CD4-positive, alpha-beta T cell treated with Interleukin-4 for 1 hour (primary cell): ENCODE measurements around the gene SLC50A1.

ENCODE experiments used
- DNase-seq, 2 donors: peaks; one replicate each; pipeline ENCODE4 v3.0.0-alpha.2; 2020 to 2022

SLC50A1 gene

GRCh38 chr1:155185783-155186066, 50.1 kb downstream of the SLC50A1 start:
- no peak for DNase-seq

GRCh38 chr1:155186067-155186793, 50.6 kb downstream of the SLC50A1 start:
- DNase-seq: no peak

- no peak for DNase-seq
Measured at GRCh38 chr1:155186794-155187455, 51.3 kb downstream of the SLC50A1 start.

- no peak for DNase-seq
Measured at GRCh38 chr1:155187456-155187891, 51.8 kb downstream of the SLC50A1 start.

- DNase-seq: no peak
Measured at GRCh38 chr1:155188268-155188667, 52.6 kb downstream of the SLC50A1 start.
